Bronchial epithelial cell (primary cell): ENCODE measurements around the gene PRKCB. TPM values are rescaled to one million over a fixed set of nuclear protein-coding genes. Genes with fewer than 3 reads are reported as not detected.
"Not testable (repeated sequence)": the region's sequence is repeated elsewhere in the genome, so short reads cannot be mapped to it uniquely, and the experiment has no call there.

ENCODE experiments used
- DNase-seq: peaks from one replicate; pipeline ENCODE4 v3.0.0-alpha.2; 2010; ENCODE audit warnings: low read depth
- FAIRE-seq: peaks from 2 replicates; lab custom pipeline; 2011; peaks lifted over from hg19 to GRCh38; lab: Jason Lieb, UNC
- H3K27me3 ChIP-seq: 2 replicates; pipeline ENCODE4 v1.5.1; 2011; ENCODE audit warnings: low read length; ENCODE audit not compliant: control insufficient read depth, insufficient read depth
- H3K36me3 ChIP-seq: 2 replicates; pipeline ENCODE4 v1.5.1; 2011; ENCODE audit warnings: low read length; ENCODE audit not compliant: control insufficient read depth, insufficient read depth
- H3K4me3 ChIP-seq: 2 replicates; pipeline ENCODE4 v1.5.1; 2011; ENCODE audit warnings: mild to moderate bottlenecking, low read depth, low read length, control low read depth
- CTCF ChIP-seq: IDR thresholded peaks from 2 replicates; pipeline ENCODE4 v1.5.1; 2011; ENCODE audit warnings: mild to moderate bottlenecking, moderate library complexity, low read length, control low read depth, inconsistent platforms; ENCODE audit not compliant: insufficient read depth, severe bottlenecking
- total RNA-seq: library from RNA; depleted of rRNA; stranded (reverse); fragments of >200 nt; gene quantifications from 2 replicates; pipeline ENCODE4 v1.2.1, GENCODE V29; 2014

Gene PRKCB
- total RNA-seq, 1 donor from 2014 or later = not detected

GRCh38 chr16:24151482-24151939 is 315.7 kb downstream of the PRKCB start:
- no peak for TF ChIP-seq CTCF
- Histone ChIP-seq H3K4me3 (no peak overlapping the region), H3K27me3 (no peaks in the 10 kb centered on the region), H3K36me3 (no peaks in the 10 kb centered on the region)
- no peak for FAIRE-seq
- no peak for DNase-seq

- FAIRE-seq, H3K36me3 ChIP-seq, H3K27me3 ChIP-seq, H3K4me3 ChIP-seq, DNase-seq: not testable (repeated sequence)
Measured at GRCh38 chr16:24152048-24152447, 316.3 kb downstream of the PRKCB start.

- no peak for DNase-seq
- Histone ChIP-seq H3K4me3 (no peak overlapping the region), H3K36me3 (no peaks in the 10 kb centered on the region), H3K27me3 (no peaks in the 10 kb centered on the region)
- no peak for TF ChIP-seq CTCF
- FAIRE-seq = no peak
Measured at GRCh38 chr16:24152826-24153225, 317.0 kb downstream of the PRKCB start.

- DNase-seq (peak; percentile 2), FAIRE-seq (no peak)
- Histone ChIP-seq H3K36me3 (no peaks in the 10 kb centered on the region), H3K4me3 (no peak overlapping the region), H3K27me3 (no peaks in the 10 kb centered on the region)
- TF ChIP-seq CTCF = no peak
Measured at GRCh38 chr16:24156777-24157176, 321.0 kb downstream of the PRKCB start.

- FAIRE-seq = no peak
- no peak for TF ChIP-seq CTCF
- no peaks in the 10 kb centered on the region for H3K36me3 ChIP-seq
Measured at GRCh38 chr16:24163935-24164334, 328.2 kb downstream of the PRKCB start.

GRCh38 chr16:24164416-24164815 is 328.6 kb downstream of the PRKCB start:
- Histone ChIP-seq H3K27me3 (no peaks in the 10 kb centered on the region), H3K36me3 (no peaks in the 10 kb centered on the region), H3K4me3 (no peak overlapping the region)
- FAIRE-seq (no peak), DNase-seq (no peak)
- TF ChIP-seq CTCF = no peak

More at GRCh38 chr16:24163935-24164334, 328.2 kb downstream of the PRKCB start:
- H3K4me3 ChIP-seq = no peak overlapping the region
- no peak for DNase-seq
- H3K27me3 ChIP-seq = no peaks in the 10 kb centered on the region
